Measurements from ENCODE around the gene AMOT.

Gene AMOT

GRCh38 chrX:112761242-112762207, 79.1 kb downstream of the AMOT start:
- Mint-ChIP-seq H3K36me3 (no peaks in the 10 kb centered on the region), H3K4me3 (peak overlapping the region; percentile 44 to 62), H3K9me3 (no peaks in the 10 kb centered on the region), H3K27ac (peak overlapping the region; percentile 81), H3K27me3 (no peaks in the 10 kb centered on the region), H3K4me1 (peaks cover 11 to 28% of the 10 kb centered on the region in 2 donors)
- ATAC-seq (replicated peaks) = peak; percentile 90 to 92
- DNase-seq = peak; percentile 35

- peak overlapping the region; percentile 42 to 47 for H3K4me3 Mint-ChIP-seq
- DNase-seq (no peak), ATAC-seq (replicated peaks) (peak; percentile 72 to 73)
- H3K36me3 Mint-ChIP-seq = no peaks in the 10 kb centered on the region
- no peak overlapping the region for H3K27ac Mint-ChIP-seq
- H3K4me1 Mint-ChIP-seq = peaks cover 11 to 26% of the 10 kb centered on the region in 2 donors
- H3K27me3 Mint-ChIP-seq = no peaks in the 10 kb centered on the region
- no peaks in the 10 kb centered on the region for H3K9me3 Mint-ChIP-seq
Observed at GRCh38 chrX:112760697-112761096, 79.9 kb downstream of the AMOT start.

GRCh38 chrX:112759966-112760365, 80.7 kb downstream of the AMOT start:
- no peak overlapping the region for H3K4me3 Mint-ChIP-seq
- no peaks in the 10 kb centered on the region for H3K36me3 Mint-ChIP-seq
- no peak for ATAC-seq (replicated peaks)

GRCh38 chrX:112759512-112759911, 81.1 kb downstream of the AMOT start:
- H3K9me3 Mint-ChIP-seq = no peaks in the 10 kb centered on the region
- no peak overlapping the region for H3K27ac Mint-ChIP-seq
- H3K4me1 Mint-ChIP-seq = peaks cover 11 to 17% of the 10 kb centered on the region in 2 donors
- ATAC-seq (replicated peaks) (no peak), DNase-seq (no peak)
- H3K36me3 Mint-ChIP-seq = no peaks in the 10 kb centered on the region
- no peaks in the 10 kb centered on the region for H3K27me3 Mint-ChIP-seq
- H3K4me3 Mint-ChIP-seq = no peak overlapping the region

More at GRCh38 chrX:112759966-112760365, 80.7 kb downstream of the AMOT start:
- no peaks in the 10 kb centered on the region for H3K9me3 Mint-ChIP-seq
- H3K27me3 Mint-ChIP-seq = no peaks in the 10 kb centered on the region
- peaks cover 11 to 21% of the 10 kb centered on the region in 2 donors for H3K4me1 Mint-ChIP-seq
- no peak overlapping the region for H3K27ac Mint-ChIP-seq
- no peak for DNase-seq

- Mint-ChIP-seq H3K27ac (no peak overlapping the region), H3K27me3 (no peaks in the 10 kb centered on the region), H3K4me1 (peaks cover 11 to 15% of the 10 kb centered on the region in 2 donors), H3K4me3 (no peak overlapping the region), H3K36me3 (no peaks in the 10 kb centered on the region), H3K9me3 (no peaks in the 10 kb centered on the region)
- no peak for ATAC-seq (replicated peaks)
- DNase-seq = no peak
Observed at GRCh38 chrX:112757946-112758345, 82.7 kb downstream of the AMOT start.

GRCh38 chrX:112753116-112753515, 87.5 kb downstream of the AMOT start:
- no peaks in the 10 kb centered on the region for H3K4me1 Mint-ChIP-seq
- H3K9me3 Mint-ChIP-seq = no peaks in the 10 kb centered on the region
- ATAC-seq (replicated peaks) (no peak), DNase-seq (no peak)
- no peaks in the 10 kb centered on the region for H3K36me3 Mint-ChIP-seq
- H3K4me3 Mint-ChIP-seq = no peak overlapping the region
- H3K27me3 Mint-ChIP-seq = no peaks in the 10 kb centered on the region
- no peak overlapping the region for H3K27ac Mint-ChIP-seq

GRCh38 chrX:112751076-112751475, 89.6 kb downstream of the AMOT start:
- no peaks in the 10 kb centered on the region for H3K36me3 Mint-ChIP-seq
- H3K27ac Mint-ChIP-seq = no peak overlapping the region
- H3K4me3 Mint-ChIP-seq = no peak overlapping the region
- no peak for DNase-seq
- no peaks in the 10 kb centered on the region for H3K9me3 Mint-ChIP-seq
- no peaks in the 10 kb centered on the region for H3K27me3 Mint-ChIP-seq
- H3K4me1 Mint-ChIP-seq = no peaks in the 10 kb centered on the region
- ATAC-seq (replicated peaks) = no peak

- DNase-seq (no peak), ATAC-seq (replicated peaks) (no peak)
- no peaks in the 10 kb centered on the region for H3K36me3 Mint-ChIP-seq
- no peak overlapping the region for H3K4me3 Mint-ChIP-seq
- no peaks in the 10 kb centered on the region for H3K9me3 Mint-ChIP-seq
- no peak overlapping the region for H3K27ac Mint-ChIP-seq
- peaks cover 0 to 5% of the 10 kb centered on the region in 2 donors for H3K27me3 Mint-ChIP-seq
- H3K4me1 Mint-ChIP-seq = no peaks in the 10 kb centered on the region
Observed at GRCh38 chrX:112746812-112747595, 93.6 kb downstream of the AMOT start.

GRCh38 chrX:112738347-112739033, 102.1 kb downstream of the AMOT start:
- Mint-ChIP-seq H3K27ac (no peak overlapping the region), H3K27me3 (peaks cover 0 to 5% of the 10 kb centered on the region in 2 donors), H3K4me1 (peaks cover 5 to 10% of the 10 kb centered on the region in 2 donors), H3K4me3 (no peak overlapping the region), H3K36me3 (no peaks in the 10 kb centered on the region), H3K9me3 (no peaks in the 10 kb centered on the region)
- ATAC-seq (replicated peaks) (peak; percentile 46 to 72), DNase-seq (no peak)

GRCh38 chrX:112736310-112736709, 104.3 kb downstream of the AMOT start:
- H3K27ac Mint-ChIP-seq = no peak overlapping the region
- H3K36me3 Mint-ChIP-seq = no peaks in the 10 kb centered on the region
- ATAC-seq (replicated peaks) = no peak
- no peak overlapping the region for H3K4me3 Mint-ChIP-seq
- H3K4me1 Mint-ChIP-seq = peaks cover 5 to 14% of the 10 kb centered on the region in 2 donors
- no peaks in the 10 kb centered on the region for H3K9me3 Mint-ChIP-seq
- no peak for DNase-seq
- H3K27me3 Mint-ChIP-seq = peaks cover 0 to 5% of the 10 kb centered on the region in 2 donors

- Mint-ChIP-seq H3K27me3 (peaks cover 0 to 5% of the 10 kb centered on the region in 2 donors), H3K9me3 (no peaks in the 10 kb centered on the region), H3K36me3 (no peaks in the 10 kb centered on the region), H3K4me3 (no peak overlapping the region), H3K4me1 (peaks cover 5 to 14% of the 10 kb centered on the region in 2 donors), H3K27ac (no peak overlapping the region)
- no peak for DNase-seq
- ATAC-seq (replicated peaks) = no peak
Observed at GRCh38 chrX:112735147-112735546, 105.5 kb downstream of the AMOT start.

- Mint-ChIP-seq H3K27me3 (peaks cover 0 to 1% of the 10 kb centered on the region in 2 donors), H3K27ac (no peak overlapping the region), H3K4me3 (peak overlapping the region; percentile 38 to 61), H3K4me1 (peaks cover 5 to 14% of the 10 kb centered on the region in 2 donors), H3K36me3 (no peaks in the 10 kb centered on the region), H3K9me3 (no peaks in the 10 kb centered on the region)
- ATAC-seq (replicated peaks) (peak; percentile 44 to 70), DNase-seq (no peak)
Observed at GRCh38 chrX:112734290-112734689, 106.3 kb downstream of the AMOT start.

GRCh38 chrX:112731793-112732192, 108.8 kb downstream of the AMOT start:
- DNase-seq (no peak), ATAC-seq (replicated peaks) (no peak)
- peaks cover 5 to 14% of the 10 kb centered on the region in 2 donors for H3K4me1 Mint-ChIP-seq
- no peak overlapping the region for H3K27ac Mint-ChIP-seq
- H3K4me3 Mint-ChIP-seq = no peak overlapping the region
- H3K36me3 Mint-ChIP-seq = no peaks in the 10 kb centered on the region
- no peaks in the 10 kb centered on the region for H3K27me3 Mint-ChIP-seq
- no peaks in the 10 kb centered on the region for H3K9me3 Mint-ChIP-seq

Data from stimulated activated naive B cell treated with anti-CD40 and anti-IgM and Interleukin-4, amounts not matched to agents 10 μg/mL and 1 μg/mL and 100 μg/mL, for 72 hours (primary cell).